CD4-positive, alpha-beta memory T cell (primary cell): ENCODE results near the gene ASXL3. TPM values are rescaled to one million over a fixed set of nuclear protein-coding genes. Genes with fewer than 3 reads are reported as not detected.

Source experiments
- CTCF ChIA-PET: fragments of 350-600 bp; sonication (Branson Sonifier 250); formaldehyde crosslinking; loops from one replicate; lab custom pipeline; 2021; ENCODE audit warnings: inconsistent platforms; ENCODE audit not compliant: partially characterized antibody; lab: Charles Lee
- POLR2A ChIA-PET: fragments of 350-600 bp; sonication (Branson Sonifier 250); formaldehyde crosslinking; loops from one replicate; lab custom pipeline; 2021; ENCODE audit not compliant: partially characterized antibody; lab: Charles Lee
- DNase-seq, 5 donors: peaks; one replicate each; pipeline versions ENCODE4 v3.0.0 to v3.0.0-alpha.2; 2020 to 2022; ENCODE audit warnings: mixed read lengths in 1 of 5
- H3K27ac ChIP-seq: one replicate; pipeline ENCODE4 v1.7.0; 2013; ENCODE audit warnings: low read depth, low read length
- H3K27me3 ChIP-seq: 2 replicates; pipeline ENCODE4 v1.7.0; 2013; ENCODE audit warnings: mild to moderate bottlenecking, low read length, moderate library complexity; ENCODE audit not compliant: insufficient read depth
- H3K36me3 ChIP-seq: 2 replicates; pipeline ENCODE4 v1.7.0; 2013; ENCODE audit warnings: mild to moderate bottlenecking, low read length, moderate library complexity; ENCODE audit not compliant: insufficient read depth
- H3K4me1 ChIP-seq: 2 replicates; pipeline ENCODE4 v1.7.0; 2013; ENCODE audit warnings: mild to moderate bottlenecking, low read length, moderate library complexity; ENCODE audit not compliant: insufficient read depth
- H3K4me3 ChIP-seq, 2 donors: one replicate each; pipeline ENCODE4 v1.7.0; 2013; ENCODE audit warnings: low read length in 2 of 2, mild to moderate bottlenecking in 1 of 2
- H3K9me3 ChIP-seq, 2 donors: one replicate each; pipeline ENCODE4 v1.7.0; 2013; ENCODE audit warnings: low read length in 2 of 2, control low read depth in 1 of 2; ENCODE audit not compliant: control insufficient read depth in 1 of 2
- H3K27ac Mint-ChIP-seq, 7 donors: one replicate each; pipeline ENCODE4 v1.8.0; 2020 to 2021; ENCODE audit warnings: mixed read lengths in 7 of 7, mild to moderate bottlenecking in 6 of 7, inconsistent platforms in 3 of 7, moderate library complexity in 3 of 7
- H3K27me3 Mint-ChIP-seq, 2 donors: one replicate each; pipeline ENCODE4 v1.8.0; 2020 to 2021; ENCODE audit warnings: mixed read lengths in 2 of 2
- H3K36me3 Mint-ChIP-seq, 2 donors: one replicate each; pipeline ENCODE4 v1.8.0; 2020 to 2021; ENCODE audit warnings: mixed read lengths in 2 of 2, inconsistent platforms in 1 of 2, mild to moderate bottlenecking in 1 of 2
- H3K4me1 Mint-ChIP-seq, 4 donors: one replicate each; pipeline ENCODE4 v1.8.0; 2020 to 2021; ENCODE audit warnings: mixed read lengths in 4 of 4, mild to moderate bottlenecking in 1 of 4
- H3K4me3 Mint-ChIP-seq, 8 donors: one replicate each; pipeline ENCODE4 v1.8.0; 2020 to 2021; ENCODE audit warnings: mixed read lengths in 8 of 8, mild to moderate bottlenecking in 7 of 8, moderate library complexity in 6 of 8, inconsistent platforms in 3 of 8
- H3K9me3 Mint-ChIP-seq, 8 donors: one replicate each; pipeline ENCODE4 v1.8.0; 2020 to 2021; ENCODE audit warnings: mixed read lengths in 8 of 8, mild to moderate bottlenecking in 5 of 8, inconsistent platforms in 3 of 8, moderate library complexity in 1 of 8
- intact Hi-C: fragments of 100-400 bp; cut with micrococcal nuclease; formaldehyde crosslinking; loops from one replicate; pipeline ENCODE4 v1.15.1; 2023
- polyA plus RNA-seq, 2 donors: library from polyadenylated mRNA; unstranded; fragments of 300-500 nt; fragmentation: Illumina TruSeq; gene quantifications; one replicate each; pipeline ENCODE4 v1.2.3, GENCODE V29; 2021
- total RNA-seq, 2 experiments: library from RNA; stranded (reverse); gene quantifications; one replicate each; pipeline ENCODE4 v1.2.3, GENCODE V29; 2021

The ASXL3 gene
- total and polyA plus RNA-seq, 4 experiments from 2014 or later, result not detected

GRCh38 chr18:33656889-33657448 lies 79.0 kb downstream of the ASXL3 start:
- intact Hi-C loops, result no loop called here
- H3K27ac Mint-ChIP-seq, result no peak overlapping the region
- no peak overlapping the region for H3K27ac ChIP-seq
- ChIA-PET POLR2A (no interaction called here), CTCF (no interaction called here)
- no peak overlapping the region for H3K4me3 ChIP-seq
- H3K27me3 Mint-ChIP-seq, result no peaks in the 10 kb centered on the region
- no peak for DNase-seq
- no peaks in the 10 kb centered on the region for H3K27me3 ChIP-seq
- H3K36me3 Mint-ChIP-seq, result no peaks in the 10 kb centered on the region
- no peaks in the 10 kb centered on the region for H3K4me1 Mint-ChIP-seq
- no peak overlapping the region for H3K4me3 Mint-ChIP-seq
- no peaks in the 10 kb centered on the region for H3K4me1 ChIP-seq
- peaks cover 0 to 9% (median 4%) of the 10 kb centered on the region in 8 donors for H3K9me3 Mint-ChIP-seq
- H3K36me3 ChIP-seq, result no peaks in the 10 kb centered on the region
- H3K9me3 ChIP-seq, result no peaks in the 10 kb centered on the region

DNA sequence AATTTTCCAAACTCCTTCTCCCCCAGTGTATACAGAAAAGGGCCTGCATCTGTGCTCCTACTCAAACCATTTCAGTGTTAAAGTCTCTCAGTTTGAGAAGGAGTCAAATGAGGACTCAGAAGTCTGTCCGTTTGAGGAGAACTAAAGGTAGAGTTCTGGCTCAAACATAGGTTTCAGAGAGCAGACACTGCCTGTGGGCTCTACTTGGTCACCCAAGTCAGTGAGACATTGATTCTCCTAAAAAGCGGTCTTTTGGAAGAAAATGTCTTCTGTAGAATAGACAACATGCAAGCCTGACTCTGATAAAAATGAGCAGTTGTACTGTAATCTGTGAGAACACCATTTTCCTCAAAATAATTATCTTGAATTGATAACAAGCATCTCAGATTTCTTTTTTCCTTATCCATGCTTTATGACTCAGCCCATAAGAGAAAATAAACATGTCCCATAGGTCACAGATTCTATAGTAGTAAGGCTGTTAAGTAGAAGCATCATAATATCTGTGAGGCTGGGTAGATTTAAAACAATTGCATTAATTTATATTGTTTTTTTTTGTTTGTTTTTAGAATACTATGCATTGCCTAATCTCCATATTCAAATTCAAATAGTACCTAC lies 82.8 kb downstream of the ASXL3 start:
- peaks cover 0 to 9% (median 3%) of the 10 kb centered on the region in 8 donors for H3K9me3 Mint-ChIP-seq
- no peak overlapping the region for H3K4me3 Mint-ChIP-seq
- no peaks in the 10 kb centered on the region for H3K36me3 ChIP-seq
- intact Hi-C loops, result no loop called here
- no peak overlapping the region for H3K27ac ChIP-seq
- DNase-seq, result no peak
- H3K36me3 Mint-ChIP-seq, result no peaks in the 10 kb centered on the region
- no peaks in the 10 kb centered on the region for H3K4me1 Mint-ChIP-seq
- no peak overlapping the region for H3K4me3 ChIP-seq
- no peaks in the 10 kb centered on the region for H3K9me3 ChIP-seq
- H3K27me3 Mint-ChIP-seq, result no peaks in the 10 kb centered on the region
- CTCF ChIA-PET, result no interaction called here
- no peaks in the 10 kb centered on the region for H3K27me3 ChIP-seq
- H3K27ac Mint-ChIP-seq, result no peak overlapping the region
- POLR2A ChIA-PET, result no interaction called here
- no peaks in the 10 kb centered on the region for H3K4me1 ChIP-seq

- no peak overlapping the region for H3K27ac Mint-ChIP-seq
- Histone ChIP-seq H3K36me3 (no peaks in the 10 kb centered on the region), H3K9me3 (no peaks in the 10 kb centered on the region), H3K4me1 (no peaks in the 10 kb centered on the region), H3K27ac (no peak overlapping the region), H3K27me3 (no peaks in the 10 kb centered on the region), H3K4me3 (no peak overlapping the region)
- no peaks in the 10 kb centered on the region for H3K36me3 Mint-ChIP-seq
- no peak overlapping the region for H3K4me3 Mint-ChIP-seq
- no peak for DNase-seq
- no peaks in the 10 kb centered on the region for H3K27me3 Mint-ChIP-seq
- no peaks in the 10 kb centered on the region for H3K4me1 Mint-ChIP-seq
- intact Hi-C loops, result no loop called here
- peaks cover 0 to 13% (median 2%) of the 10 kb centered on the region in 8 donors for H3K9me3 Mint-ChIP-seq
- POLR2A ChIA-PET, result no interaction called here
- CTCF ChIA-PET, result no interaction called here
Observed at GRCh38 chr18:33664241-33664874, 86.3 kb downstream of the ASXL3 start.

DNA sequence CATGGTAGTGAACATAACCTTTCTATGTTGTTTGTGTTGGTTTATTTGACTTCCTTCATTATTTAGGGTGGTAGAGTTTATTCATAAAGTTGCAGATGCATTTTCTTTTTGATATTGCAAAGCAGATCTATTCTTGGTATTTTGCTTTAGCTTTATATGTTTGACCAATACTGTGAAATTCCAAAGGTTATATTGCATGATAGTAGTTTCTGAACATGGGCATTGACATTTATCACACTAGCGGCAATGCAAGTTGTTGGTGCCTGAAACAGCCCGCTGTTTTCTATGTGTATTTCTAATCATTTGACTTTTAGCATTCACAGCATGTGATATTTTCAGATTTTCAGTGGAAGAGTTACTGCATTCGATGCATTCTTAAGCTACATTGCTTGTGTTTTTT lies 87.2 kb downstream of the ASXL3 start:
- no peaks in the 10 kb centered on the region for H3K4me1 Mint-ChIP-seq
- no peaks in the 10 kb centered on the region for H3K36me3 Mint-ChIP-seq
- Histone ChIP-seq H3K36me3 (no peaks in the 10 kb centered on the region), H3K9me3 (no peaks in the 10 kb centered on the region), H3K27ac (no peak overlapping the region), H3K4me1 (no peaks in the 10 kb centered on the region), H3K4me3 (no peak overlapping the region), H3K27me3 (no peaks in the 10 kb centered on the region)
- POLR2A ChIA-PET, result no interaction called here
- CTCF ChIA-PET, result no interaction called here
- no peak overlapping the region for H3K4me3 Mint-ChIP-seq
- H3K27me3 Mint-ChIP-seq, result no peaks in the 10 kb centered on the region
- peaks cover 0 to 13% (median 2%) of the 10 kb centered on the region in 8 donors for H3K9me3 Mint-ChIP-seq
- no peak overlapping the region for H3K27ac Mint-ChIP-seq
- intact Hi-C loops, result no loop called here
- no peak for DNase-seq

DNA sequence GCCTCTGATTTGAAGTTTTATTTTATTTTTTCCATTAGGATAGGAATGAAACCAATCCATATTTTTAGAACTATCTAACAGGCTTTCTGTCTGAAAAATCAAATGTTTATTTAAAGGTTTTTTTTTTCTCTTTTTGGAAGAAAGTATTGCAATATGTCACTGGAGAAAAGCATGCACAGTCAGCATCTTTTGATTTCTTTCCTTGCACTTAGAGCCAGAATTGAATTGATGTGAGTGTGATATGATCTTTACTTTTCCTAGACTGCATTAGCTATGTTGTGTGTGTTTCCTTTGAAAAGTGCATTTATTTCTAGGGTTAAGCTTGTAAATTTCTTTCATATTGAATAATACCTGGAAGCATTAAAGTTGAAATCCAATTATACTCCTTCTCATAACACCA lies 87.6 kb downstream of the ASXL3 start:
- DNase-seq, result no peak
- Mint-ChIP-seq H3K4me1 (no peaks in the 10 kb centered on the region), H3K27ac (no peak overlapping the region), H3K36me3 (no peaks in the 10 kb centered on the region), H3K9me3 (peaks cover 0 to 11% (median 2%) of the 10 kb centered on the region in 8 donors), H3K27me3 (no peaks in the 10 kb centered on the region), H3K4me3 (no peak overlapping the region)
- CTCF ChIA-PET, result no interaction called here
- Histone ChIP-seq H3K4me1 (no peaks in the 10 kb centered on the region), H3K9me3 (no peaks in the 10 kb centered on the region), H3K27me3 (no peaks in the 10 kb centered on the region), H3K27ac (no peak overlapping the region), H3K36me3 (no peaks in the 10 kb centered on the region), H3K4me3 (no peak overlapping the region)
- intact Hi-C loops, result no loop called here
- POLR2A ChIA-PET, result no interaction called here

GRCh38 chr18:33666915-33667314 lies 88.9 kb downstream of the ASXL3 start:
- Mint-ChIP-seq H3K36me3 (no peaks in the 10 kb centered on the region), H3K4me3 (no peak overlapping the region), H3K9me3 (peaks cover 0 to 9% (median 2%) of the 10 kb centered on the region in 8 donors), H3K27me3 (no peaks in the 10 kb centered on the region), H3K27ac (no peak overlapping the region), H3K4me1 (no peaks in the 10 kb centered on the region)
- H3K4me1 ChIP-seq, result no peaks in the 10 kb centered on the region
- H3K36me3 ChIP-seq, result no peaks in the 10 kb centered on the region
- ChIA-PET CTCF (no interaction called here), POLR2A (no interaction called here)
- no peaks in the 10 kb centered on the region for H3K9me3 ChIP-seq
- no peaks in the 10 kb centered on the region for H3K27me3 ChIP-seq
- DNase-seq, result no peak
- H3K27ac ChIP-seq, result no peak overlapping the region
- intact Hi-C loops, result no loop called here
- H3K4me3 ChIP-seq, result no peak overlapping the region

- peaks cover 0 to 17% (median 5%) of the 10 kb centered on the region in 8 donors for H3K9me3 Mint-ChIP-seq
- Histone ChIP-seq H3K4me1 (no peaks in the 10 kb centered on the region), H3K27ac (no peak overlapping the region), H3K9me3 (no peaks in the 10 kb centered on the region), H3K4me3 (no peak overlapping the region), H3K27me3 (no peaks in the 10 kb centered on the region), H3K36me3 (no peaks in the 10 kb centered on the region)
- intact Hi-C loops, result no loop called here
- H3K27me3 Mint-ChIP-seq, result no peaks in the 10 kb centered on the region
- CTCF ChIA-PET, result no interaction called here
- POLR2A ChIA-PET, result no interaction called here
- no peak overlapping the region for H3K27ac Mint-ChIP-seq
- H3K4me3 Mint-ChIP-seq, result no peak overlapping the region
- H3K4me1 Mint-ChIP-seq, result no peaks in the 10 kb centered on the region
- no peaks in the 10 kb centered on the region for H3K36me3 Mint-ChIP-seq
- no peak for DNase-seq
Observed at GRCh38 chr18:33669589-33669988, 91.6 kb downstream of the ASXL3 start.
